Activated T-cell treated with anti-CD3 and anti-CD28 coated beads for 24 hours (primary cell): Measurements from ENCODE around the gene CLIP4.
"Not testable (repeated sequence)": the region's sequence is repeated elsewhere in the genome, so short reads cannot be mapped to it uniquely, and the experiment has no call there.

Experiments
- DNase-seq: peaks from one replicate; pipeline ENCODE4 v3.0.0-alpha.2; 2020; ENCODE audit warnings: low read depth

CLIP4 gene

GRCh38 chr2:29114946-29115609, at the start of gene CLIP4:
TSS of gene CLIP4 (plus strand) at chr2:29115415. CDS start at chr2:29121389, 5,974 bp downstream.
- DNase-seq: peak; percentile 68

GRCh38 chr2:29066271-29066860, 48.8 kb upstream of the CLIP4 start:
- DNase-seq: no peak

- DNase-seq: no peak
Measured at GRCh38 chr2:29066997-29067605, 48.1 kb upstream of the CLIP4 start.

- DNase-seq: no peak
Measured at GRCh38 chr2:29068513-29068912, 46.7 kb upstream of the CLIP4 start.

- DNase-seq: no peak
Measured at GRCh38 chr2:29070526-29070925, 44.7 kb upstream of the CLIP4 start.

GRCh38 chr2:29071032-29071975, 43.9 kb upstream of the CLIP4 start:
- no peak for DNase-seq

- DNase-seq: no peak
Measured at GRCh38 chr2:29072251-29072650, 43.0 kb upstream of the CLIP4 start.

- no peak for DNase-seq
Measured at GRCh38 chr2:29072971-29073725, 42.1 kb upstream of the CLIP4 start.

GRCh38 chr2:29073933-29074332, 41.3 kb upstream of the CLIP4 start:
- no peak for DNase-seq

- DNase-seq: no peak
Measured at GRCh38 chr2:29074411-29074810, 40.8 kb upstream of the CLIP4 start, which contains the start of gene PCARE. TSS of gene PCARE (minus strand) at chr2:29074523. CDS start at chr2:29074261, 262 bp downstream.

- no peak for DNase-seq
Measured at GRCh38 chr2:29075894-29076705, 39.1 kb upstream of the CLIP4 start.

GRCh38 chr2:29079887-29080286, 35.3 kb upstream of the CLIP4 start:
- no peak for DNase-seq

- no peak for DNase-seq
Measured at GRCh38 chr2:29080886-29081743, 34.1 kb upstream of the CLIP4 start.

- DNase-seq: no peak
Measured at GRCh38 chr2:29082804-29083495, 32.3 kb upstream of the CLIP4 start.

- DNase-seq: no peak
Measured at GRCh38 chr2:29084554-29084953, 30.7 kb upstream of the CLIP4 start.

GRCh38 chr2:29090311-29090710, 24.9 kb upstream of the CLIP4 start:
- DNase-seq: not testable (repeated sequence)

- DNase-seq: no peak
Measured at GRCh38 chr2:29096969-29097368, 18.2 kb upstream of the CLIP4 start.

- DNase-seq: no peak
Measured at GRCh38 chr2:29097569-29097968, 17.6 kb upstream of the CLIP4 start.

- no peak for DNase-seq
Measured at GRCh38 chr2:29100564-29100963, 14.7 kb upstream of the CLIP4 start.
